Body of pancreas (tissue), 4 donors: ENCODE data around the gene FAM216B. TPM values are rescaled to one million over a fixed set of nuclear protein-coding genes. Genes with fewer than 3 reads are reported as not detected.

Experiments used
- ATAC-seq: fragments of 150-250 bp; one replicate; pipeline ENCODE4 v1.9.1; 2016
- DNase-seq, 4 donors: peaks; one replicate each; pipeline ENCODE4 v3.0.0-alpha.2; 2019
- H3K27ac ChIP-seq, 4 donors: fragments of 200-600 bp; sonication (generic); 1 replicate in 3 of 4; 2 replicates in 1 of 4; pipeline versions ENCODE4 v1.5.1 to v1.6.1; 2016 to 2019; ENCODE audit warnings: mild to moderate bottlenecking in 1 of 4, mixed read lengths in 1 of 4, moderate library complexity in 1 of 4
- H3K27me3 ChIP-seq, 2 donors: fragments of 200-600 bp; sonication (generic); one replicate each; pipeline ENCODE4 v1.6.0; 2016; ENCODE audit warnings: mild to moderate bottlenecking in 1 of 2
- H3K36me3 ChIP-seq, 2 donors: fragments of 200-600 bp; sonication (generic); replicated peaks in 1 of 2; 2 replicates each; pipeline ENCODE4 v1.5.1; 2016; ENCODE audit warnings: low read depth in 2 of 2; ENCODE audit not compliant: insufficient read depth in 1 of 2
- H3K4me1 ChIP-seq: fragments of 200-600 bp; sonication (generic); one replicate; pipeline ENCODE4 v1.6.0; 2016
- H3K4me3 ChIP-seq, 2 donors: fragments of 200-600 bp; sonication (generic); 1 replicate in 1 of 2; 2 replicates in 1 of 2; pipeline ENCODE4 v1.5.1; 2016 to 2019
- H3K9me3 ChIP-seq, 3 donors: fragments of 200-600 bp; sonication (generic); 1 replicate in 2 of 3; 2 replicates in 1 of 3; pipeline ENCODE4 v1.5.1; 2016
- CTCF ChIP-seq, 7 experiments: fragments of 450-650 bp in 4 of 7; fragments of 200-600 bp in 3 of 7; sonication (generic) in 3 of 7; IDR thresholded peaks; one replicate each; pipeline ENCODE4 v1.5.1; 2016 to 2019; ENCODE audit warnings: antibody characterized with exemption in 7 of 7
- POLR2A ChIP-seq, 3 donors: fragments of 450-650 bp; IDR thresholded peaks; one replicate each; pipeline ENCODE4 v1.6.1; 2016; ENCODE audit warnings: antibody characterized with exemption in 3 of 3, mild to moderate bottlenecking in 2 of 3
- WGBS, 2 donors: methylation state at CpG; one replicate each; pipeline ENCODE4 v1.1.5; 2017; 5-methylcytosine and 5-hydroxymethylcytosine counted together
- intact Hi-C: fragments of 100-400 bp; cut with DNase I; formaldehyde crosslinking; loops from one replicate; pipeline ENCODE4 v1.15.1; 2023
- total RNA-seq, 2 donors: library from RNA; depleted of rRNA; stranded (reverse); fragments of >200 nt; gene quantifications; one replicate each; pipeline ENCODE4 v1.1.0, GENCODE V29; 2016

FAM216B gene
- total RNA-seq, 2 donors from 2014 or later: under 0.01 TPM; not detected in 1

- TF ChIP-seq CTCF (IDR thresholded peaks at IDR 0.05) (no peak), POLR2A (IDR thresholded peaks at IDR 0.05) (no peak)
- Histone ChIP-seq H3K36me3 (no peaks in the 10 kb centered on the region), H3K9me3 (no peaks in the 10 kb centered on the region), H3K27ac (no peak overlapping the region), H3K27me3 (no peaks in the 10 kb centered on the region), H3K4me1 (no peaks in the 10 kb centered on the region), H3K4me3 (no peak overlapping the region)
- no peak for ATAC-seq
- WGBS, 2 donors: 81 to 88% methylated on average over 3 of the region's 3 CpGs
- DNase-seq: no peak
- intact Hi-C loops: no loop called here
These were observed 29.7 kb upstream of the FAM216B start for GRCh38 chr13:42751693-42752092.

- no peak overlapping the region for H3K27ac ChIP-seq
- WGBS, 2 donors: 95 to 96% methylated on average over 2 of the region's 2 CpGs
- no peaks in the 10 kb centered on the region for H3K9me3 ChIP-seq
- H3K27me3 ChIP-seq: no peaks in the 10 kb centered on the region
- intact Hi-C loops: no loop called here
- ATAC-seq (no peak), DNase-seq (no peak)
- H3K36me3 ChIP-seq: no peaks in the 10 kb centered on the region
- TF ChIP-seq POLR2A (IDR thresholded peaks at IDR 0.05) (no peak), CTCF (IDR thresholded peaks at IDR 0.05) (no peak)
- no peaks in the 10 kb centered on the region for H3K4me1 ChIP-seq
- H3K4me3 ChIP-seq: no peak overlapping the region
These were observed 28.7 kb upstream of the FAM216B start for GRCh38 chr13:42752731-42753130.

- DNase-seq (no peak), ATAC-seq (no peak)
- TF ChIP-seq POLR2A (IDR thresholded peaks at IDR 0.05) (no peak), CTCF (IDR thresholded peaks at IDR 0.05) (no peak)
- no peak overlapping the region for H3K4me3 ChIP-seq
- no peaks in the 10 kb centered on the region for H3K4me1 ChIP-seq
- 74 to 83% methylated on average over 5 of the region's 5 CpGs for WGBS, 2 donors
- H3K36me3 ChIP-seq: no peaks in the 10 kb centered on the region
- no peak overlapping the region for H3K27ac ChIP-seq
- no peaks in the 10 kb centered on the region for H3K27me3 ChIP-seq
- H3K9me3 ChIP-seq: no peaks in the 10 kb centered on the region
- intact Hi-C loops: no loop called here
These were observed 27.7 kb upstream of the FAM216B start for GRCh38 chr13:42753697-42754096.

- Histone ChIP-seq H3K36me3 (no peaks in the 10 kb centered on the region), H3K4me1 (no peaks in the 10 kb centered on the region), H3K9me3 (no peaks in the 10 kb centered on the region), H3K4me3 (no peak overlapping the region), H3K27ac (no peak overlapping the region), H3K27me3 (no peaks in the 10 kb centered on the region)
- WGBS, 2 donors: 78 to 96% methylated on average over 1 of the region's 1 CpG
- DNase-seq: no peak
- ATAC-seq: no peak
- intact Hi-C loops: no loop called here
- TF ChIP-seq CTCF (IDR thresholded peaks at IDR 0.05): no peak
- TF ChIP-seq POLR2A (IDR thresholded peaks at IDR 0.05): no peak
These were observed 26.4 kb upstream of the FAM216B start for GRCh38 chr13:42754801-42755510.
